PC-9 (cell line): ENCODE results near the gene RGS7.

Experiments used
- EZH2 ChIP-seq: fragments of 200-600 bp; sonication (generic); IDR thresholded peaks from 2 replicates; pipeline ENCODE4 v1.8.0; 2017; ENCODE audit warnings: antibody characterized with exemption, low read depth
- TF ChIP-seq, protein P1 (sequence below): fragments of 200-600 bp; sonication (generic); conservative IDR thresholded peaks from 2 replicates; pipeline ENCODE4 v1.6.1; 2017; ENCODE audit warnings: mixed run types, antibody characterized with exemption, mild to moderate bottlenecking, moderate library complexity

DNA sequence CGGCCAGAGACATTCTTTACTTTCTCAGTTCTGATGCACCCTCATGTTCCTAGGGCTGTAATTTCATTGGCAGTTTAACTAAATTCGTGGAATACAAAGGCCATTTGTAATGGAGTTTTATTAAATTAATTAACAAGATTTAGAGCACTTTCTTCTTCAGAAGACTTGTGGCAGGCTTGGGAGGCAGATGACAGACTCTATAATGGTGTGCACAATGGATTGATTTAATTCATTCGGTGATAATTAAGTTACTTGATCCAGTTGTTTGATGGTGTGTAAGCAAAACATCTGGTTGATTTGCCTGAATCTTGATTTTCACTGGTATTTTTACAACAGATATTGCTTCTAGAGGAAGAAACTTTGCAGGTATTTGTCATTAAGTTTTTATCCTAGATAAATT, 383.1 kb downstream of the RGS7 start:
- TF ChIP-seq, protein P1, sequence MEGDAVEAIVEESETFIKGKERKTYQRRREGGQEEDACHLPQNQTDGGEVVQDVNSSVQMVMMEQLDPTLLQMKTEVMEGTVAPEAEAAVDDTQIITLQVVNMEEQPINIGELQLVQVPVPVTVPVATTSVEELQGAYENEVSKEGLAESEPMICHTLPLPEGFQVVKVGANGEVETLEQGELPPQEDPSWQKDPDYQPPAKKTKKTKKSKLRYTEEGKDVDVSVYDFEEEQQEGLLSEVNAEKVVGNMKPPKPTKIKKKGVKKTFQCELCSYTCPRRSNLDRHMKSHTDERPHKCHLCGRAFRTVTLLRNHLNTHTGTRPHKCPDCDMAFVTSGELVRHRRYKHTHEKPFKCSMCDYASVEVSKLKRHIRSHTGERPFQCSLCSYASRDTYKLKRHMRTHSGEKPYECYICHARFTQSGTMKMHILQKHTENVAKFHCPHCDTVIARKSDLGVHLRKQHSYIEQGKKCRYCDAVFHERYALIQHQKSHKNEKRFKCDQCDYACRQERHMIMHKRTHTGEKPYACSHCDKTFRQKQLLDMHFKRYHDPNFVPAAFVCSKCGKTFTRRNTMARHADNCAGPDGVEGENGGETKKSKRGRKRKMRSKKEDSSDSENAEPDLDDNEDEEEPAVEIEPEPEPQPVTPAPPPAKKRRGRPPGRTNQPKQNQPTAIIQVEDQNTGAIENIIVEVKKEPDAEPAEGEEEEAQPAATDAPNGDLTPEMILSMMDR: no peak
- TF ChIP-seq EZH2: no peak
